IPS-18c (cell line): ENCODE data around the gene ISY1.
"Not testable (repeated sequence)": the region's sequence is repeated elsewhere in the genome, so short reads cannot be mapped to it uniquely, and the experiment has no call there.

Source experiments
- H3K4me3 ChIP-seq: 2 replicates; pipeline ENCODE4 v1.7.0; 2013; ENCODE audit warnings: low read depth, mild to moderate bottlenecking, low read length, moderate library complexity; ENCODE audit not compliant: insufficient read depth
- H3K9me3 ChIP-seq: one replicate; pipeline ENCODE4 v1.6.1; 2013; ENCODE audit warnings: mild to moderate bottlenecking, low read length, moderate library complexity; ENCODE audit not compliant: control insufficient read depth, insufficient read depth

ISY1 gene

DNA sequence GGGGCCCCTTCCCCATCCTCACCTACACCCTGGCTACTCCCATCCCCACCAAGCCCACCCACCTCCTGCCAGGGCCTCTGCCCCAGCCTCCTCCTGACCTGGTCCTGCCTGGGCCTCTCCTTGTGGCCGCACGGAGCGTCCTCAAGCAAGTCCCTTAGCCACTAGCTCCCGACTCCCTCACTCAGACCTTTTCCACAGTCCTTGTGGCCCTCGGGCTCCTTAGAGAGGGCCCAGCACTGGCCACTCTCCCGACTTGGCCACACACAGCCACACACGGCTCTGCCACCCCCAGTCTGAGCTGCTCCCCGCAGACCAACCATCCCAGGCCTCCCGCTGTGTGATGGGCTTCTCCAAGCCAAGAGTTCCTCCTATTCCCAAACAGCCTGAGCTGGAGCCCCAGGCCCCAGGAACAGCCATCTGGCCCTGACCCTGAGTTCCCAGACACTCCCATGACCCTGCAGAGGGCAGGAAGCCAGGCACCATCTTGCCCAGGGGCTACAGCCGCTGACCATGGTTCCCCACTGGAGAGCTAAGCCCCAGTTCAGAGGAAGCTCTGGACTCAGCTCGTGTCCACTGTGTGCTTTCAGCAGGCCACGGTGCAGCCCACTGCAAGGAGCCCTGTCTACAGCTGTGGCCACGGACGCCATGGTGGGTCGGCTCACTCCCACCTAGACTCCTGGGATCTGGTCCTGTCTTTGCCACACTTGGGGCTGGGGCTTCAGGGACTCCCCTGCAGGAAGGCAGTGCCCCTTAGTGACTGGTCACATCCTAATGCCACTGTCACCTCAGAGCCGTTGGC lies 32.3 kb downstream of the ISY1 start:
- Histone ChIP-seq H3K9me3 (no peaks in the 10 kb centered on the region), H3K4me3 (no peak overlapping the region; the same call in 1 of the 2 replicates)

DNA sequence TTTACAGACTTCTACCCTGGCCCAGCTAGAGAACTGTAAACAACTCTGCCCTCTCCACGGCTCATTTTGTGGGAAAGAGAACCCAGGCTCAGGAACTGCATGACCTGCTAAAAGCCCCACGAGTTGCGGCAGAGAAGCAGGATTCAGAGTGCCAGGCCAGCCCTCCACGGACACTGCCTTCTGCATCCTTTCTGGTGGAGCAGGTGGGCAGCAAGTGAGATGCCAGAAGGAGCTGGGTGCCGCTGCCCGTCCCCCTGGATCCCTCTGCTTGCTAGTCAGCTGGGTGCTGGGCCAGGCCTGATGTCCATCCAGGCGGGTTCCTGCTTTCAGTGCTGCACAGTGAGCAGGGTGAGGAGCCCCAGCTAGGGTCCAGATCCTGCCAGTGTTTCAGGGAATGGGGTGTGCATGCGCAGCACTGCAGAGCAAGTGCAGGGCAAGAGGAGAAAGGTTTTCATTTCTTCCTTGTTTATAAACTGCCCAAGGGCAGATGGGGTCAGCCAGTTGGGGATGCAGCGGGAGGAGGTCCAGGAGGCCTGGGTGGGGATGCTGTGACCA lies 34.1 kb downstream of the ISY1 start:
- Histone ChIP-seq H3K9me3 (no peaks in the 10 kb centered on the region), H3K4me3 (no peak overlapping the region)

DNA sequence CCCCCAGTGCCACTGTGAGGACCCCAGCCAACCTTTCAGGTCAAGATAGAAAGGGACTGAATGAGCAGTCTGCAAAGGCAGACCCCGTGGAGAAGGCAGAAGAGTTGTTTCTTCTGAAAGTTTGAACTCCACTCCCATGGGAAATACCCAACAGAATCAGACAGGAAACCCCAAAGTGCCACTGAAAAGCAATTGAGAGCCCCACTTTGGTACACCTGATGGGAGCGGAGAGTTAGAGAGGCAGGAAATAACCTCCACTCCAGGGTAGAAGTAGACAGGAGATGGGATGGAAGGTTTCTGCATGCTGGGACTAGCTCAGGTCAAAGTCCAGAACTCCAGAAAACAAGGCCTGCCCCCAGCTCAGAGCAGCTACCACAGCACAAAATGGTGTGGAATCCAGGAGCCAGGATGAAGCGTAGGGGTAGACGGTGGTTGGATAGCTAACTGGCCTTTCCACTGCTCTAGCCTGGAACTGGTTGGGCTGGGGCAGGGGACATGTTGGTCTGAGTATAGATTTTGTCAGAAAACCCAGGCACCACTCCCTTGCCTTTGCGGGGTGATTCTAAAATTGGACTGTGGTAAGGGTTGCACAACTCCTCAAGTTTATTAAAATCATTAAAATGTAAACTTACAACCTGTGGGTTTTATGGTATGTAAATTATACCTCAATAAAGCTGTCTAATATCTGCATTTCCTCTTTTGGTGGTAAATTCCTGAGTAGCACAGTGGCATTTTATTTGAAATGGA lies 37.4 kb downstream of the ISY1 start:
- H3K9me3 ChIP-seq = no peaks in the 10 kb centered on the region
- no peak overlapping the region for H3K4me3 ChIP-seq

DNA sequence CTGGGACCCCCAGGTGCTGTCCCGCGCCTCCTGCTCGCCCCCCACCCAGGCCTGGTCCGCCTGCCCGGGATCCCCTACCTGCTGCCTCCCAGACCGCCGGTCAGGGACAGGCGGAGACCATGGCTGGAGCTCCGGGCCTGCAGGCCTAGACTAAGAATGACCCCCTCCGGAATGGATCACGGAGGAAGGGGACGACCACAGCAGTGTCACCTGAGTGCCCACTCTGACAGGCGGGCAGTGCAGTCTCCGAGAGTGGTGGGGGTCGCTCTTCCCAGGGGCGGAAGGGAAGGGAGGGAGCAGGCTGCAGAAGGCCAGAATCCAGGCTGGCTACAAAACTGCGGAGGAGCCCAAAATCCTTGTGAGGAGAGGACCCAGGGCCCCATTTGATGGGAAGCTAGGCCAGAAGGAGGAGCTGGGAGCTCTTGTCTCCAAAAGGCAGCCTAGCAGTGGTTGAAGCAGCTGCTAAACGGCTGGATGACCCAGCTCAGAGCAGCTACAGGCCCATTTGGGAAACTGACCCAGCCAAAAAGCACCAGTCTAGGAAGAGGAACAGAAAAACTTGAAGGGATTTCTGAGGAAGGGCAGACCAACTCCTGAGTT lies 38.4 kb downstream of the ISY1 start:
- peak overlapping the region; percentile 72 for H3K4me3 ChIP-seq
- no peaks in the 10 kb centered on the region for H3K9me3 ChIP-seq

DNA sequence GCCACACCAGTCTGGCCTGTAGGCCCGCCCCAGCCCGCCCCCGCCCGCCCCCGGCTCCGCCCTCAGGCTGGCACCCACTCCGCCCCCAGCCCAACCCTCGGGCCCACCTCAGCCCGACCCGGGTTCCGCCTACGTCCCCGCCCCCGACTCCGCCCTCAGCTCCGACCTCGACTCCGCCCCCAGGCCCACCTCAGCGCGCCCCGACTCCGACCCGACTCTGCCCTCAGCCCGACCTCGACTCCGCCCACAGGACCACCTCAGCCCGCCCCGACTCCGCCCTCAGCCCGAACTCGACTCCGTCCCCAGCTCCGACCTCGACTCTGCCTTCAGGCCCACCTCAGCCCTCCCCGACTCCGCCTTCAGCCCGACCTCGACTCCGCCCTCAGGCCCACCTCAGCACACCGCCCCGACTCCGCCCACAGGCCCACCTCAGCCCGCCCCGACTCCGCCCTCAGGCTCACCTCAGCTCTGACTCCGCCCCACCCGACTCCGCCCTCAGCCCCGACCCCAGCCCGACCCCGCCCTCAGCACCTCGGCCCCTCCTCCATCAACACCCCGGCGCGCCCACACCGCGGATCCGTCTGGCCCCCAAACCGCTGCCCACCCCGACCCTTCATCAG lies 39.0 kb downstream of the ISY1 start, which contains the start of gene RAB43:
Gene RAB43, minus strand, starts transcription at position 13 of the 620 bp plus-strand sequence. CDS start 315 bp downstream, outside the sequence.
- Histone ChIP-seq H3K9me3 (no peaks in the 10 kb centered on the region), H3K4me3 (peak within 1 kb of the TSS; percentile 81)

- no peaks in the 10 kb centered on the region for H3K9me3 ChIP-seq
- peak overlapping the region; percentile 81 for H3K4me3 ChIP-seq
Measured at GRCh38 chr3:129121016-129121791, 39.7 kb downstream of the ISY1 start.

DNA sequence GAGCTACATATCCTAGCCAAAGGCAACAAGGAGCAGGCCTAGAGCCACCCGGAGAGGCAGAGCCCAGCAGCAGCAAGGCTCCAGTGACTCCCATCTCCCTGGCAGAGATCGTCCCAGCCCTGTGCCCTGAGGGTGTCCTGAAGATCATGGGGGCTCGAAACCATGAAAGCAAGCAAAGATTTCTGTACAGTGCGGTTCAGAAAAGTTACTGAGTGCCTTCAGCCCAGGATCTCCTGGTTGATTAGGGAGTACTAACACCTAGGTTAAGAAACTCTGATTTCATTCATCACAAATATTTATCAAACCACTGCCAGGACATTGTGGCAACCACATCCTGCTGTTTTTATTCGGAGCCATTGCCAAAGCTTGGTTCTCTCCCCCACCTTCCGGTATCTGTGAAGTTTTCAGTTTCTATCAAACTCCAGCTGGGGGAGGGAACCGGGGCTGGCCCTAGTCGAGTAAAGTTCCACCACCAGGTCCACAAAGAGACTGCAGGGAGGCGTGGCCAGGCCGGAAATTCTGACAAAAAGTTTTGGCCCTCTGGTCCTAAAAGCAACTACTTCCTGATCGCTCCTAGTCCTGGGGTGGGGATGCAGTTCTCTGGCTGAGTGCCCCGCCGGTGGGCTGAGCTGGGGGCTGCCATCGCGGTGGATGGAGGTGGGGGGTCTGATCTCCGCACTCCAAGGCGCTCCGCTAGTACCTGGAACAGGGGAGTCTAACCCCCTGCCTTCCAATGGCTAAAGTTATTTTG lies 40.4 kb downstream of the ISY1 start:
- no peaks in the 10 kb centered on the region for H3K9me3 ChIP-seq
- peak overlapping the region; percentile 81 for H3K4me3 ChIP-seq

DNA sequence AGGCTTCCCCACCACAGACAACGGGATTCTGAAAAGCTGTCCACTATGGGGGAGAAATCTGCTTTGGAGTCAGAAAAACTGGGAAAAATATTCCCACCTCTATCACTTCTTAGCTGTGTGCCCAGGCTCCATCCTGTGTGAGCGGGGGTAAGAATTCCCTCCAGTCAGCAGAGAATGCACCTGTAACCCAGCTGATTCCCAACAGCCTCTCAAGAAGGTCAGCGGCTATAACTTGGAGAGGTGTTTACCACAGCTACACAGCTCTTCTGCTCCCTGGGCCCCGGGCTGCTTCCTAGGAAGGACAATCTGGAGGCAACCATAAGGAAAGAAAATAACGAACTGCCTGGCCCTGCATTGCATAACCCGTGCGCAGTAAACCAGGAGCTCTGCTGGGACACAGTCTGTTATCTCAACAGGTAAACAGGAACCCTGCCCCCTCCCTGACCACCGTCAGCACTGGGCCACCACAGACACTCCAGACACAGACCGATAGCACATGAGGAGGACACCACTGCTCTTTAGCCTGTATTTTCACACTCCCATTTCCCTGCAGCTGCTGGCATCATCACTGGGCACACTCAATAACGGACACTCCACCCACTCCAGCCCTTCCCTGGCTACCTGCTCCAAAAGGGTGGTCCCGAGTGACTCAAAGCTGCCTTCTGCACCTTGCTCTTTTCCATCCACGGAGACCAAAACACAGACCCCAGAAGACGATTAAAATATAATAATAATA lies 41.3 kb downstream of the ISY1 start:
- peak overlapping the region; percentile 81 for H3K4me3 ChIP-seq
- no peaks in the 10 kb centered on the region for H3K9me3 ChIP-seq

DNA sequence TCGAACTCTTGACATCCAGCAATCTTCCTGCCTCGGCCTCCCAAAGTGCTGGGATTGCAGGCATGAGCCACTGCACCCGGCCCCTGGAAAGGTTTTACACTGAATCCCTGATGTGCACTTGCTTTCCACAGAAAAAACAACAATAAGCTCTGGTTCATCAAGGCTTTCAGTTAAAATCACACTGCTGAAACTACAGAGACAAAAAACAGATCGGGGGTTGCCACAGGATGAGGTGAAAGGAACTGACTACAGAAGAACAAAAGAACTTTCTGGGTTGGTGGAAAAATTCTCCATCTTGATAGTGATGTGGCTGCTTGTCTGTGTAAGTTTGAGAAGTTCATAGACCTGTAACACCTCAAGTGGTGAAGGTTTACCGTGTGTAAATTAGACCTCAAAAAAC lies 42.1 kb downstream of the ISY1 start:
- Histone ChIP-seq H3K9me3 (no peaks in the 10 kb centered on the region), H3K4me3 (no peak overlapping the region)

GRCh38 chr3:129117134-129117533 lies 43.7 kb downstream of the ISY1 start:
- Histone ChIP-seq H3K9me3 (no peaks in the 10 kb centered on the region), H3K4me3 (no peak overlapping the region)

- H3K9me3 ChIP-seq = no peaks in the 10 kb centered on the region
- H3K4me3 ChIP-seq = no peak overlapping the region
Measured at GRCh38 chr3:129116482-129116946, 44.3 kb downstream of the ISY1 start.

DNA sequence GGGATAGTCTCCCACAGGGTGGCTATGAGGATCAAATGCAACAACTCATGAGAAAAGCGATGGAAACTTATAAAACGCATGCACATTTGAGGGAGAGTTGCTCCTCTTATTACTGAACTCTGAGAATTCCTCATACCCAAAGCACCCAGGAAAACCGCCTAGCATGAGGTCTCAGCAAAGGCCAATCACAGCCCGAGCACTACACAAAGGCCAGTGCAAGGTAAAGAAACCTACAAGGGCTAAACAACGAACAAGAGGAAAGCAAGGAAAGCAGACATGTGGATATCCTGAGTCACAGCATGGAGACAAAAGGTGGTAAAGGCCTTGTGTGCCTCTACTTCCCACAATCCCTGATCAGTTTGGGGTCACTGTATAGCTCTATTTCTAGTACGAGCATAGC lies 46.4 kb downstream of the ISY1 start:
- Histone ChIP-seq H3K9me3 (no peaks in the 10 kb centered on the region), H3K4me3 (no peak overlapping the region)

DNA sequence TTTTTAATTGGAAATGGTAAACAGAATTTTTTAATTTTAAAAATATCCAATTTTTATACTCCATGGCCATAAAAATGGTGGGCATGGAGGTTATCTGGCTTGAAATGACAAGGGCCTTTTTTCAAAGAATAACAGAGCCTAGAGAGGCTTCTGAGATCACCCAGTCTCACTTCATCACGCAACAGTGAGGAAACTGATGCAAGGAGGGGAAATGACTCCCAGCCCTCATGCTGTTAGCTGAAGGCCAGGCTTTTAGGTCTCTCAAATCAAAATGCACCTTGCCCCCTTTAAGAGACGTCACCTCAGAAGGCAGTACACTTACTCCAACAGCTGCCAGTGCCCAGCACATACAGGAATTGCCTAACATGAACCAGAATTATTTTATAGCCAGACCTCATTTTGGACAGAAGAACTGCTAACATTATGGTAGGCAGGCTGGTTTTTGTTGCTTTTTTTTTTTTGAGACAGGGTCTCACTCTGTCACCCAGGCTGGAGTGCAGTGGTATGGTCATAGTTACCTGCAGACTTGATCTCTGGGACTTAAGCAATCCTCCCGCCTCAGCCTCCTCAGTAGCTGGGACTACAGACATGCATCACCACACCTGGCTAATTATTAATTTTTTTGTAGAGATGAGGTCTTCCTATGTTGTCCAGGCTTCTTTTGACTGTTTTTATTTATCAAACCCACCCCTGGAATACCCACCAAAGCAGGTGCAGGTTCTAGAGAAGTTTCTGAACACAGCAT lies 48.4 kb downstream of the ISY1 start:
- Histone ChIP-seq H3K9me3 (no peaks in the 10 kb centered on the region), H3K4me3 (no peak overlapping the region)

DNA sequence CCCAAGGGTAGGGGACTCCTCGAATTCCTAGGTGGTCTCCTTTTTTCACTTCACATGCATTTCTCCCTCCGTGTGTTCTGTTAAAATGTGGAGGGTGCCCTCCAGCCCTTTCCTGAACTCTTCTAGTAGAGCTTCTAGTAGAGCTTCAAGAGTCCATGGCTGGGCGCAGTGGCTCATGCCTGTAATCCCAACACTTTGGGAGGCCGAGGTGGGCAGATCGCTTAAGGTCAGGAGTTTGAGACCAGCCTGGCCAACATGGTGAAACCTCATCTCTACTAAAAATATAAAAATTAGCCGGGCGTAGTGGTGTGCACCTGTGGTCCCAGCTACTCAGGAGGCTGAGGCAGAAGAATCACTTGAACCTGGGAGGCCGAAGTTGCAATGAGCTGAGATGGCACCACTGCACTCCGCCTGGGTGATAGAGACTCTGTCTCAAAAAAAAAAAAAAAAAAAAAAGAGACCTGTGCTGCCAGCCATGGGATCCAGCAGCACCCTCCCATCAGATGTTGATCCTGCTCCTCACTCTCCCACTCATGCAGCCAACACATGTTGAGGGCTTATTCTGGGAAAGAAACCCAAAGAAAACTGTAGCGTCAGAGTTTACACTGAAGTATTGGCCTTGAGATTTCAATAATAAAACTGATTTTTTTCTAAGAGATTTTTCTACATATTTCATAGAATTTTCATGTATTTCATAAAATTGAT lies 49.6 kb downstream of the ISY1 start:
- not testable (repeated sequence) for H3K4me3 ChIP-seq, H3K9me3 ChIP-seq
